ENCODE results near the gene LRRC9.

DNA sequence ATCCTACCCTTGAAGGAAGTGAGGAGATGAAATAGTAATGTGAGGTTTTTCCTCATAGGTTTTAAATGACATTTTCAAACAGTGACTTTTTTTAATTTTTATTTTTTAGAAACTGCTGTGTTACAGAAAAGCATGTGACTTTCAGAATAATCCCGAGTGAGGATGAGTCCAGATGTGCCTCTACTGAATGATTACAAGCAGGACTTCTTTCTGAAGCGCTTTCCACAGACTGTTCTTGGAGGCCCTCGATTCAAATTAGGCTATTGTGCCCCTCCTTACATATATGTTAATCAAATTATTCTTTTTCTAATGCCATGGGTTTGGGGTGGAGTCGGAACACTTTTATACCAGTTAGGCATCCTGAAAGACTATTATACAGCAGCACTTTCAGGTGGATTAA is 187.5 kb downstream of the LRRC9 start:
- TF ChIP-seq ZNF214 (tag by site-specific recombination; IDR thresholded peaks at IDR 0.05; ENCODE audit: borderline replicate concordance) (no peak), GLI4 (tag by site-specific recombination; IDR thresholded peaks at IDR 0.05) (no peak), ZNF112 (tag by site-specific recombination; IDR thresholded peaks at IDR 0.05) (no peak), ZNF24 (tag by site-specific recombination; IDR thresholded peaks at IDR 0.05) (no peak), YY1 (tag by site-specific recombination; IDR thresholded peaks at IDR 0.05) (no peak), SETDB1 (IDR thresholded peaks at IDR 0.05; ENCODE audit: insufficient read length, low read length) (no peak), ZNF624 (tag by site-specific recombination; IDR thresholded peaks at IDR 0.05) (no peak), ZNF350 (tag by site-specific recombination; IDR thresholded peaks at IDR 0.05) (no peak), ZNF785 (tag by site-specific recombination; IDR thresholded peaks at IDR 0.05) (no peak)
- TF ChIP-seq, protein P1, sequence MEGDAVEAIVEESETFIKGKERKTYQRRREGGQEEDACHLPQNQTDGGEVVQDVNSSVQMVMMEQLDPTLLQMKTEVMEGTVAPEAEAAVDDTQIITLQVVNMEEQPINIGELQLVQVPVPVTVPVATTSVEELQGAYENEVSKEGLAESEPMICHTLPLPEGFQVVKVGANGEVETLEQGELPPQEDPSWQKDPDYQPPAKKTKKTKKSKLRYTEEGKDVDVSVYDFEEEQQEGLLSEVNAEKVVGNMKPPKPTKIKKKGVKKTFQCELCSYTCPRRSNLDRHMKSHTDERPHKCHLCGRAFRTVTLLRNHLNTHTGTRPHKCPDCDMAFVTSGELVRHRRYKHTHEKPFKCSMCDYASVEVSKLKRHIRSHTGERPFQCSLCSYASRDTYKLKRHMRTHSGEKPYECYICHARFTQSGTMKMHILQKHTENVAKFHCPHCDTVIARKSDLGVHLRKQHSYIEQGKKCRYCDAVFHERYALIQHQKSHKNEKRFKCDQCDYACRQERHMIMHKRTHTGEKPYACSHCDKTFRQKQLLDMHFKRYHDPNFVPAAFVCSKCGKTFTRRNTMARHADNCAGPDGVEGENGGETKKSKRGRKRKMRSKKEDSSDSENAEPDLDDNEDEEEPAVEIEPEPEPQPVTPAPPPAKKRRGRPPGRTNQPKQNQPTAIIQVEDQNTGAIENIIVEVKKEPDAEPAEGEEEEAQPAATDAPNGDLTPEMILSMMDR (tag by site-specific recombination; IDR thresholded peaks at IDR 0.05), result no peak
- TF ChIP-seq, protein P2, sequence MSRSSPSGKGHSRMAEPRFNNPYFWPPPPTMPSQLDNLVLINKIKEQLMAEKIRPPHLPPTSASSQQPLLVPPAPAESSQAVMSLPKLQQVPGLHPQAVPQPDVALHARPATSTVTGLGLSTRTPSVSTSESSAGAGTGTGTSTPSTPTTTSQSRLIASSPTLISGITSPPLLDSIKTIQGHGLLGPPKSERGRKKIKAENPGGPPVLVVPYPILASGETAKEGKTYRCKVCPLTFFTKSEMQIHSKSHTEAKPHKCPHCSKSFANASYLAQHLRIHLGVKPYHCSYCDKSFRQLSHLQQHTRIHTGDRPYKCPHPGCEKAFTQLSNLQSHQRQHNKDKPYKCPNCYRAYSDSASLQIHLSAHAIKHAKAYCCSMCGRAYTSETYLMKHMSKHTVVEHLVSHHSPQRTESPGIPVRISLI (tag by site-specific recombination; IDR thresholded peaks at IDR 0.05), result no peak
- TF ChIP-seq, protein P3, sequence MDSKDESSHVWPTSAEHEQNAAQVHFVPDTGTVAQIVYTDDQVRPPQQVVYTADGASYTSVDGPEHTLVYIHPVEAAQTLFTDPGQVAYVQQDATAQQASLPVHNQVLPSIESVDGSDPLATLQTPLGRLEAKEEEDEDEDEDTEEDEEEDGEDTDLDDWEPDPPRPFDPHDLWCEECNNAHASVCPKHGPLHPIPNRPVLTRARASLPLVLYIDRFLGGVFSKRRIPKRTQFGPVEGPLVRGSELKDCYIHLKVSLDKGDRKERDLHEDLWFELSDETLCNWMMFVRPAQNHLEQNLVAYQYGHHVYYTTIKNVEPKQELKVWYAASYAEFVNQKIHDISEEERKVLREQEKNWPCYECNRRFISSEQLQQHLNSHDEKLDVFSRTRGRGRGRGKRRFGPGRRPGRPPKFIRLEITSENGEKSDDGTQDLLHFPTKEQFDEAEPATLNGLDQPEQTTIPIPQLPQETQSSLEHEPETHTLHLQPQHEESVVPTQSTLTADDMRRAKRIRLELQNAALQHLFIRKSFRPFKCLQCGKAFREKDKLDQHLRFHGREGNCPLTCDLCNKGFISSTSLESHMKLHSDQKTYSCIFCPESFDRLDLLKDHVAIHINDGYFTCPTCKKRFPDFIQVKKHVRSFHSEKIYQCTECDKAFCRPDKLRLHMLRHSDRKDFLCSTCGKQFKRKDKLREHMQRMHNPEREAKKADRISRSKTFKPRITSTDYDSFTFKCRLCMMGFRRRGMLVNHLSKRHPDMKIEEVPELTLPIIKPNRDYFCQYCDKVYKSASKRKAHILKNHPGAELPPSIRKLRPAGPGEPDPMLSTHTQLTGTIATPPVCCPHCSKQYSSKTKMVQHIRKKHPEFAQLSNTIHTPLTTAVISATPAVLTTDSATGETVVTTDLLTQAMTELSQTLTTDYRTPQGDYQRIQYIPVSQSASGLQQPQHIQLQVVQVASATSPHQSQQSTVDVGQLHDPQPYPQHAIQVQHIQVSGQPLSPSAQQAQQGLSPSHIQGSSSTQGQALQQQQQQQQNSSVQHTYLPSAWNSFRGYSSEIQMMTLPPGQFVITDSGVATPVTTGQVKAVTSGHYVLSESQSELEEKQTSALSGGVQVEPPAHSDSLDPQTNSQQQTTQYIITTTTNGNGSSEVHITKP (tag by site-specific recombination; IDR thresholded peaks at IDR 0.05), result no peak
